Measurements from ENCODE around the gene DDX52.
"Not testable (repeated sequence)": the region's sequence is repeated elsewhere in the genome, so short reads cannot be mapped to it uniquely, and the experiment has no call there.

The DDX52 gene

GRCh38 chr17:37650419-37651003 lies 7.3 kb upstream of the DDX52 start:
- DNase-seq = no peak

GRCh38 chr17:37648555-37648954 lies 5.3 kb upstream of the DDX52 start:
- no peak for DNase-seq

GRCh38 chr17:37647856-37648255 lies 4.6 kb upstream of the DDX52 start:
- no peak for DNase-seq

GRCh38 chr17:37643869-37644268 lies 623 bp upstream of the DDX52 start:
- DNase-seq = no peak

GRCh38 chr17:37642681-37643080 lies 565 bp downstream of the DDX52 start:
- DNase-seq = no peak

GRCh38 chr17:37640015-37640414 lies 3.2 kb downstream of the DDX52 start:
- DNase-seq = no peak

- DNase-seq = no peak
Measured at GRCh38 chr17:37637956-37638355, 5.3 kb downstream of the DDX52 start.

- not testable (repeated sequence) for DNase-seq
Measured at GRCh38 chr17:37616430-37616829, 26.8 kb downstream of the DDX52 start.

- no peak for DNase-seq
Measured at GRCh38 chr17:37614823-37615222, 28.4 kb downstream of the DDX52 start.

GRCh38 chr17:37614391-37614790 lies 28.9 kb downstream of the DDX52 start:
- no peak for DNase-seq

- no peak for DNase-seq
Measured at GRCh38 chr17:37610971-37611370, 32.3 kb downstream of the DDX52 start.

GRCh38 chr17:37610041-37610420 lies 33.2 kb downstream of the DDX52 start:
- not testable (repeated sequence) for DNase-seq

- peak; percentile 93 for DNase-seq
Measured at GRCh38 chr17:37609170-37610040, 33.8 kb downstream of the DDX52 start, which contains the start of gene SYNRG. Gene SYNRG (minus strand): TSS chr17:37609418. CDS start chr17:37609355, 63 bp downstream.

- DNase-seq = no peak
Measured at GRCh38 chr17:37608351-37609169, 34.7 kb downstream of the DDX52 start.

- no peak for DNase-seq
Measured at GRCh38 chr17:37607637-37608331, 35.5 kb downstream of the DDX52 start.

GRCh38 chr17:37605813-37606505 lies 37.3 kb downstream of the DDX52 start:
- DNase-seq = no peak

- DNase-seq = no peak
Measured at GRCh38 chr17:37605081-37605480, 38.2 kb downstream of the DDX52 start.

- no peak for DNase-seq
Measured at GRCh38 chr17:37604556-37604955, 38.7 kb downstream of the DDX52 start.

GRCh38 chr17:37598145-37598544 lies 45.1 kb downstream of the DDX52 start:
- DNase-seq = no peak

GRCh38 chr17:37592291-37592690 lies 51.0 kb downstream of the DDX52 start:
- DNase-seq = no peak

- DNase-seq = no peak
Measured at GRCh38 chr17:37585066-37585465, 58.2 kb downstream of the DDX52 start.

- no peak for DNase-seq
Measured at GRCh38 chr17:37576281-37576680, 67.0 kb downstream of the DDX52 start.

Measured in NCI-H2081 treated with DMSO at 0.1 percent for 48 hours (cell line).